GM20000 (cell line): ENCODE measurements around the gene NANS.

Experiments
- DNase-seq: peaks from one replicate; pipeline ENCODE4 v3.0.0; 2012; ENCODE audit warnings: low spot score
- CTCF ChIP-seq: IDR thresholded peaks from 2 replicates; pipeline ENCODE4 v1.5.1; 2012; ENCODE audit warnings: mild to moderate bottlenecking, control low read depth; ENCODE audit errors: extremely low read depth, missing control alignments

The NANS gene

DNA sequence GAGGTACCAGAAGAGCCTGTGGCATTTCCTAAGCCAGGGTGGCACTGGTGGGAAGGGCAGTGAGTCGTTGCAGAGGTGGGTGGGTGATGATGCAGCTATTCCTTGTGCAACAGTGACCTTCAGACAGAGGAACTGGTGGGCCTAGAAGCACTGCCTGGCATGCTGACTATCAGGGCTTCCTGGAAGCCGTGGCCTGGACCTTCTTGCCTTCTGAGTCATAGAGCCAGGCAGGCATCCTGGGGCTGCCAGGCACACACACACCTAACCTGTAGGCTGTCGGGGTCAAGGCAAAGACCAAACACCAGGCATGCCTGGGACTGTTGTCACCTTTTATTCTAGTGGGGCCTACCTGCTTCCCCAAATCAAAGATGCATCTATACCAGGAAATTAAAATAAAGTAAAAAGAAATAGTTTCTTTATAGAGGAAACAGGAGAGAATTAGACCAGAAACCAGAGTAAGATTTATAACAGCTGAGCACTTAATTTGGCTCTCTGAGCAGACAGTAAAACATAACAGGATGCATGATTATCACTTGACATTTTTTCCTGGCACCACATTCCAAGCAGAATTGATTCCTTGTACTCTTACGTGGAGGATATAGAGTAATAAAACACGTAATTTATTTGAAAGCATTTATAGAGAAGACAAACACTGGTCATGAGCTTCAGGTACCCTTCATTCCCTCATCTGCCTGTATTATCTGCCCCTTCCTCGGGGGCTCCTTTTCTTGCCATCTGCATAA lies 25.1 kb downstream of the NANS start:
- no peak for TF ChIP-seq CTCF
- no peak for DNase-seq

DNA sequence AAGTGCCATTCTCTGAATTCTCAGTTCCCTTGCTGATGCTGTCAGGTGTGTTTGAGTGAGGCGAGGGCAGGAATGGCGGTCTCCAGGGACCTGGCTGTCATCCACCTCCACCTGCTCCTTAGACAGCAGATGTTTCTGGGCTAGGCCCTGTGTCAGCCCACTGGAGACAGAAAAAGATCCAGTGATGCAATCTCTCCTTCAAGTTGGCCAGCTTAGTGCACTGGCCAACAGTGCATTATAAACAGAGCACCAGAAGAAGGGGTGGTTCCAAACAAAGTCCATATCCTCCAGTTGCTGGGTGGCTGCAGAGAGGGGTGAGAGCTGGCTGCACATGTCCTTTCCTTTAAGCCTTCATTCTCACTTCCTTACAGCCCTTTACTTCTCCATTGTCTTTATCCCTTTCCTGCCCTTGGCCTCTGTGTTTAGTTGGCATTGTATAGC lies 26.5 kb downstream of the NANS start:
- DNase-seq, result no peak
- no peak for TF ChIP-seq CTCF

DNA sequence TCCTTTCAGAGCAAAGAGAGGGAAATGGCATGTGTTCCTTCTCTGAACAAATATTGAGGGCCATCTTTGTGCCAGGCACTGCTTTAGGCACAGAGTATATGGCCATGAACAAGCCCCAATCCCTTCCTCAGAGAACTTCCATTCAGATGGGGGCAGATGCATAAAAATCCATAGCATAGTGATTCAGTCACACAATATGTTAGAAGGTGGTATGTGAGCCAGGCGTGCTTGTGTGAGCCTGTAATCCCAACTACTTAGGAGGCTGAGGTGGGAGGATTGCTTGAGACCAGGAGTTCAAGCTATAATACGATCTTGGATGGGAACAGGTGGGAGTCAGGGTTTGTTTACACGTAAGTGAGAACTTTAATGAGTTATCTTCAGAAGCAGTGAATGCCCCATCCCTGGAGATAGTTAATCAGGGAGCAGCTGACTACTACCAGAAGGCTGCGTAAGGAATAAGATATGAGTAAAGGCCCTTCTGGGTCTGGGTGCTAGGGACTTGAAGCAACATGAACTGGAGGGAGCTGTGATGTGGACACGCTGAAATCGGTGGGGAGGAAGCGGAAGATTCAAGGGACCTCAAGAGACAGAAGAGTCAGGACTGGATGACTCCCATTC lies 27.1 kb downstream of the NANS start:
- no peak for TF ChIP-seq CTCF
- no peak for DNase-seq

DNA sequence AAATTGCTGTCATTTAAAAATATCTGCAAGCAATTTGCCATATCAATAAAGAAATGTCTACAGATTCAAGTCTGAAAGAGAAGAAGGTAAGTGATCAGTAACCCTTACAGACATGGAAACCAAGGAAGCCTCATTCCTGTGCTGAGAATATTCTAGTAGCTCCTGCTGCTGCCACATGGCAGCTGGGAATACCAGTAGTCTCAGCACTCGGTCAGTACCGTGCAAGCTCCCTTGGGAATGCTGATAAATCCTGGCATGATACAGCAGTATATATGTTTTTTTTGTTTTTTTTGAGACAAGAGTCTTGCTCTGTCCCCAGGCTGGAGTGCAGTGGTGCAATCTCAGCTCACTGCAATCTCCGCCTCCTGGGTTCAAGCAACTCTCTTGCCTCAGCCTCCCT lies 27.9 kb downstream of the NANS start:
- DNase-seq, result no peak
- TF ChIP-seq CTCF, result no peak

DNA sequence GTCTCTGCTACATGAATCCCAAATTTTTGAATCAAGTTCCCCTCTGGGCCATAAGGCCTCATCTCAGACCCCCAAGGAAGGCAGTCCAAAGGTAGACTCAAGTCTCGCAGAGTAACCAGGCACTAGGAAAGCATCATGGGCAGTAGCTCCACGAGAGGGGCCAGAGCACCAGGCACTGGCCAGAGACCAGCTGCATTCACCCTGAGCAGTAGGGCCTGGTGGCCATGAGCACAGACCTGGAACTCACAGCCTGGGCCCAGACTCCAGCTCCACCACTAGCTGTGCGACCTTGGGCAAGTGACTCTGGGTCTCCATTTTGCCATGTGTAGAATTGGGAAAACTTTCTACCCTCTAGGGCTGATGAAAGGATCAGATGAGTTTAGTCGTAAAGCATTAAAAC lies 28.5 kb downstream of the NANS start:
- no peak for DNase-seq
- TF ChIP-seq CTCF, result no peak

DNA sequence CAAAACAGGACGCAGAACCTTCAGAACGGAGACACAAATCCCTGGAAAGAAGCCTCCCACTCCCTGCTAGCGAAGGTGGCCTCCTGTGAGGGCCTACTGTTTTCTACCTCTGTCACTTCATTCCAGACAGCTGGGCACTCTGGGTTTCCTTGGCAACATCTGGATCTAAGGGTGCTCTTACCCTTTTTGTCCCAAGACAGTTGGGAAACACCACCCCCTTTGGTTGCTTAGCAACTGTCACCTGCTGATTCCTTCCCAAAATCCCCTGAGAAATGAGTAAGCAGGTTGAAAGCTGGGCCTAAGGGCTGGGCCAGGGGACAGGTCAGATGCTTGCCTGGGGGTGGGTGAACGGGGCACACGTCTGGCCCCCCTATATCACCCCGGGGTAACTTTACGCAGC lies 29.4 kb downstream of the NANS start:
- no peak for DNase-seq
- no peak for TF ChIP-seq CTCF

- TF ChIP-seq CTCF, result no peak
- DNase-seq, result no peak
These were observed 29.9 kb downstream of the NANS start for GRCh38 chr9:98086461-98086860.
